ENCODE measurements around the gene LYVE1.

Gene LYVE1

GRCh38 chr11:10561043-10561818 is 7.2 kb downstream of the LYVE1 start:
- H3K36me3 Mint-ChIP-seq (ENCODE audit: low read depth): no peaks in the 10 kb centered on the region
- intact Hi-C loops (cut with micrococcal nuclease): loop anchor here (10.0 kb wide), 1 partner anchor 94 kb away; no protein-coding TSS in a partner anchor
- no peak overlapping the region for H3K27ac Mint-ChIP-seq
- H3K9me3 Mint-ChIP-seq: no peaks in the 10 kb centered on the region
- no peak overlapping the region for H3K4me3 Mint-ChIP-seq
- peaks cover 13% of the 10 kb centered on the region for H3K4me1 Mint-ChIP-seq (ENCODE audit: low read depth)
- H3K27me3 Mint-ChIP-seq: peaks cover 15% of the 10 kb centered on the region

- H3K27ac Mint-ChIP-seq: no peak overlapping the region
- no peak overlapping the region for H3K4me3 Mint-ChIP-seq
- H3K27me3 Mint-ChIP-seq: peaks cover 15% of the 10 kb centered on the region
- no peaks in the 10 kb centered on the region for H3K9me3 Mint-ChIP-seq
- H3K36me3 Mint-ChIP-seq (ENCODE audit: low read depth): no peaks in the 10 kb centered on the region
- intact Hi-C loops (cut with micrococcal nuclease): no loop called here
- peaks cover 7% of the 10 kb centered on the region for H3K4me1 Mint-ChIP-seq (ENCODE audit: low read depth)
Observed at GRCh38 chr11:10558288-10558687, 10.2 kb downstream of the LYVE1 start.

- no peaks in the 10 kb centered on the region for H3K36me3 Mint-ChIP-seq (ENCODE audit: low read depth)
- peaks cover 10% of the 10 kb centered on the region for H3K9me3 Mint-ChIP-seq
- no peak overlapping the region for H3K27ac Mint-ChIP-seq
- H3K4me1 Mint-ChIP-seq (ENCODE audit: low read depth): peaks cover 7% of the 10 kb centered on the region
- no peak overlapping the region for H3K4me3 Mint-ChIP-seq
- peaks cover 13% of the 10 kb centered on the region for H3K27me3 Mint-ChIP-seq
- intact Hi-C loops (cut with micrococcal nuclease): no loop called here
Observed at GRCh38 chr11:10556590-10556989, 11.9 kb downstream of the LYVE1 start.

GRCh38 chr11:10551845-10552352 is 16.6 kb downstream of the LYVE1 start:
- peaks cover 14% of the 10 kb centered on the region for H3K9me3 Mint-ChIP-seq
- no peak overlapping the region for H3K27ac Mint-ChIP-seq
- no peak overlapping the region for H3K4me3 Mint-ChIP-seq
- intact Hi-C loops (cut with micrococcal nuclease): no loop called here
- peaks cover 5% of the 10 kb centered on the region for H3K4me1 Mint-ChIP-seq (ENCODE audit: low read depth)
- peaks cover 4% of the 10 kb centered on the region for H3K27me3 Mint-ChIP-seq
- H3K36me3 Mint-ChIP-seq (ENCODE audit: low read depth): no peaks in the 10 kb centered on the region

GRCh38 chr11:10551290-10551592 is 17.2 kb downstream of the LYVE1 start:
- peaks cover 5% of the 10 kb centered on the region for H3K4me1 Mint-ChIP-seq (ENCODE audit: low read depth)
- no peaks in the 10 kb centered on the region for H3K27me3 Mint-ChIP-seq
- no peak overlapping the region for H3K27ac Mint-ChIP-seq
- peaks cover 14% of the 10 kb centered on the region for H3K9me3 Mint-ChIP-seq
- intact Hi-C loops (cut with micrococcal nuclease): no loop called here
- H3K4me3 Mint-ChIP-seq: no peak overlapping the region
- no peaks in the 10 kb centered on the region for H3K36me3 Mint-ChIP-seq (ENCODE audit: low read depth)

- H3K27ac Mint-ChIP-seq: no peak overlapping the region
- intact Hi-C loops (cut with micrococcal nuclease): no loop called here
- no peaks in the 10 kb centered on the region for H3K36me3 Mint-ChIP-seq (ENCODE audit: low read depth)
- no peaks in the 10 kb centered on the region for H3K27me3 Mint-ChIP-seq
- peaks cover 5% of the 10 kb centered on the region for H3K4me1 Mint-ChIP-seq (ENCODE audit: low read depth)
- peaks cover 14% of the 10 kb centered on the region for H3K9me3 Mint-ChIP-seq
- no peak overlapping the region for H3K4me3 Mint-ChIP-seq
Observed at GRCh38 chr11:10550503-10551289, 17.8 kb downstream of the LYVE1 start.

- Mint-ChIP-seq H3K4me3 (no peak overlapping the region), H3K27me3 (no peaks in the 10 kb centered on the region), H3K27ac (no peak overlapping the region), H3K36me3 (ENCODE audit: low read depth) (no peaks in the 10 kb centered on the region), H3K4me1 (ENCODE audit: low read depth) (peaks cover 16% of the 10 kb centered on the region), H3K9me3 (peaks cover 8% of the 10 kb centered on the region)
- intact Hi-C loops (cut with micrococcal nuclease): no loop called here
Observed at GRCh38 chr11:10544491-10545465, 23.7 kb downstream of the LYVE1 start.

- no peak overlapping the region for H3K4me3 Mint-ChIP-seq
- peaks cover 8% of the 10 kb centered on the region for H3K9me3 Mint-ChIP-seq
- no peaks in the 10 kb centered on the region for H3K27me3 Mint-ChIP-seq
- no peaks in the 10 kb centered on the region for H3K36me3 Mint-ChIP-seq (ENCODE audit: low read depth)
- intact Hi-C loops (cut with micrococcal nuclease): no loop called here
- peaks cover 21% of the 10 kb centered on the region for H3K4me1 Mint-ChIP-seq (ENCODE audit: low read depth)
- no peak overlapping the region for H3K27ac Mint-ChIP-seq
Observed at GRCh38 chr11:10543782-10544181, 24.7 kb downstream of the LYVE1 start.

- Mint-ChIP-seq H3K36me3 (ENCODE audit: low read depth) (no peaks in the 10 kb centered on the region), H3K4me3 (no peak overlapping the region), H3K27me3 (no peaks in the 10 kb centered on the region), H3K4me1 (ENCODE audit: low read depth) (peaks cover 16% of the 10 kb centered on the region), H3K27ac (no peak overlapping the region), H3K9me3 (peaks cover 8% of the 10 kb centered on the region)
- intact Hi-C loops (cut with micrococcal nuclease): no loop called here
Observed at GRCh38 chr11:10542776-10543175, 25.7 kb downstream of the LYVE1 start.

- Mint-ChIP-seq H3K9me3 (peaks cover 8% of the 10 kb centered on the region), H3K4me1 (ENCODE audit: low read depth) (peaks cover 16% of the 10 kb centered on the region), H3K4me3 (peak overlapping the region; percentile 81), H3K27ac (peak overlapping the region; percentile 88), H3K36me3 (ENCODE audit: low read depth) (no peaks in the 10 kb centered on the region), H3K27me3 (no peaks in the 10 kb centered on the region)
- intact Hi-C loops (cut with micrococcal nuclease): no loop called here
Observed at GRCh38 chr11:10541561-10541930, 26.9 kb downstream of the LYVE1 start.

GRCh38 chr11:10540915-10541560 is 27.4 kb downstream of the LYVE1 start, which contains the start of gene RNF141:
Gene RNF141 (minus strand): TSS chr11:10541187. CDS start chr11:10534158, 7,029 bp downstream.
- Mint-ChIP-seq H3K36me3 (ENCODE audit: low read depth) (no peaks in the 10 kb centered on the region), H3K27me3 (no peaks in the 10 kb centered on the region), H3K4me1 (ENCODE audit: low read depth) (peaks cover 18% of the 10 kb centered on the region), H3K9me3 (peaks cover 8% of the 10 kb centered on the region), H3K4me3 (peak within 1 kb of the TSS; percentile 81), H3K27ac (peak within 1 kb of the TSS; percentile 88)
- intact Hi-C loops (cut with micrococcal nuclease): no loop called here

GRCh38 chr11:10540546-10540914 is 27.9 kb downstream of the LYVE1 start:
- intact Hi-C loops (cut with micrococcal nuclease): no loop called here
- no peaks in the 10 kb centered on the region for H3K27me3 Mint-ChIP-seq
- peaks cover 21% of the 10 kb centered on the region for H3K4me1 Mint-ChIP-seq (ENCODE audit: low read depth)
- H3K9me3 Mint-ChIP-seq: peaks cover 8% of the 10 kb centered on the region
- H3K4me3 Mint-ChIP-seq: peak overlapping the region; percentile 81
- peak overlapping the region; percentile 88 for H3K27ac Mint-ChIP-seq
- no peaks in the 10 kb centered on the region for H3K36me3 Mint-ChIP-seq (ENCODE audit: low read depth)

- intact Hi-C loops (cut with micrococcal nuclease): no loop called here
- Mint-ChIP-seq H3K36me3 (ENCODE audit: low read depth) (no peaks in the 10 kb centered on the region), H3K27me3 (no peaks in the 10 kb centered on the region), H3K4me1 (ENCODE audit: low read depth) (peaks cover 14% of the 10 kb centered on the region), H3K4me3 (no peak overlapping the region), H3K27ac (no peak overlapping the region), H3K9me3 (peaks cover 5% of the 10 kb centered on the region)
Observed at GRCh38 chr11:10539339-10539738, 29.1 kb downstream of the LYVE1 start.

Data from dendritic cell treated with granulocyte-macrophage colony-stimulating factor and Interleukin-4, amounts not matched to agents 40 ng/mL and 50 ng/mL, for 4 days (primary cell).